OCI-LY7 (cell line): Measurements from ENCODE around the gene POLDIP3. TPM values are rescaled to one million over a fixed set of nuclear protein-coding genes. Genes with fewer than 3 reads are reported as not detected.
"Not testable (repeated sequence)": the region's sequence is repeated elsewhere in the genome, so short reads cannot be mapped to it uniquely, and the experiment has no call there.

Experiments used
- BruUV-seq: library from RNA; stranded (reverse); fragments of 400-500 nt; replicated peaks from 2 replicates; lab custom pipeline; 2021; lab: Mats Ljungman, UMichigan
- CTCF ChIA-PET: fragments of 300-600 bp; sonication (Branson Sonifier 250); formaldehyde crosslinking; loops from one replicate; lab custom pipeline; 2022; ENCODE audit warnings: antibody characterized with exemption; ENCODE audit not compliant: unreplicated experiment; lab: Charles Lee
- POLR2A ChIA-PET: fragments of 300-600 bp; sonication (Branson Sonifier 250); formaldehyde crosslinking; loops from one replicate; lab custom pipeline; 2022; ENCODE audit warnings: antibody characterized with exemption; lab: Charles Lee
- DNase-seq: peaks from one replicate; pipeline ENCODE4 v3.0.0-alpha.2; 2015; ENCODE audit warnings: low spot score
- H2AFZ ChIP-seq: fragments of 200-600 bp; sonication (generic), shearing (Covaris generic); 2 replicates; pipeline ENCODE4 v1.6.1; 2014; ENCODE audit warnings: mild to moderate bottlenecking, antibody characterized with exemption, low read length, moderate library complexity
- H3K27ac ChIP-seq: fragments of 200-600 bp; sonication (generic); 2 replicates; pipeline ENCODE4 v1.5.1; 2014; ENCODE audit warnings: mixed run types, low read depth, mild to moderate bottlenecking, moderate library complexity, low read length, inconsistent platforms; ENCODE audit not compliant: poor library complexity, severe bottlenecking
- H3K36me3 ChIP-seq: fragments of 200-600 bp; sonication (generic); 2 replicates; pipeline ENCODE4 v1.6.1; 2014; ENCODE audit warnings: mild to moderate bottlenecking, antibody characterized with exemption, low read length, moderate library complexity, mixed read lengths; ENCODE audit not compliant: insufficient read depth
- H3K4me1 ChIP-seq: fragments of 200-600 bp; sonication (generic); 2 replicates; pipeline ENCODE4 v1.5.1; 2014; ENCODE audit warnings: mild to moderate bottlenecking, low read length; ENCODE audit not compliant: insufficient read depth, poor library complexity, severe bottlenecking
- H3K4me2 ChIP-seq: fragments of 200-600 bp; sonication (generic); 2 replicates; pipeline ENCODE4 v1.6.1; 2014; ENCODE audit warnings: mild to moderate bottlenecking, low read length
- H3K4me3 ChIP-seq: fragments of 200-600 bp; sonication (generic); 2 replicates; pipeline ENCODE4 v1.5.1; 2014; ENCODE audit warnings: mild to moderate bottlenecking, low read depth, low read length; ENCODE audit not compliant: poor library complexity, severe bottlenecking
- H3K79me2 ChIP-seq: fragments of 200-600 bp; sonication (generic); 2 replicates; pipeline ENCODE4 v1.6.1; 2016; ENCODE audit warnings: low read depth, mild to moderate bottlenecking, low read length, moderate library complexity, mixed read lengths; ENCODE audit not compliant: insufficient read depth
- H3K9me2 ChIP-seq: fragments of 200-600 bp; sonication (generic); 2 replicates; pipeline ENCODE4 v1.6.1; 2016; ENCODE audit warnings: mild to moderate bottlenecking, low read length, mixed read lengths; ENCODE audit not compliant: insufficient read depth
- H3K9me3 ChIP-seq: fragments of 200-600 bp; sonication (generic); 2 replicates; pipeline ENCODE4 v1.6.1; 2014; ENCODE audit warnings: mild to moderate bottlenecking, mixed run types, low read length, mixed read lengths
- H4K20me1 ChIP-seq: fragments of 200-600 bp; sonication (generic); 2 replicates; pipeline ENCODE4 v1.6.1; 2014; ENCODE audit warnings: mild to moderate bottlenecking, antibody characterized with exemption, low read length, moderate library complexity, mixed read lengths; ENCODE audit not compliant: insufficient read depth
- EZH2phosphoT487 ChIP-seq: fragments of 200-600 bp; sonication (generic); IDR thresholded peaks from 2 replicates; pipeline ENCODE4 v1.6.1; 2018; ENCODE audit warnings: low read depth, borderline replicate concordance, mild to moderate bottlenecking, mixed run types, antibody characterized with exemption, low read length, moderate library complexity, mixed read lengths
- intact Hi-C: fragments of 100-400 bp; cut with micrococcal nuclease; formaldehyde crosslinking; loops from one replicate; pipeline ENCODE4 v1.10.0; 2022; ENCODE audit not compliant: unreplicated experiment
- total RNA-seq, 2 experiments: library from RNA; depleted of rRNA in 1 of 2; stranded (reverse); fragments of >200 nt in 1 of 2; shearing (Covaris generic) in 1 of 2; gene quantifications; 2 replicates each; pipeline ENCODE4 v1.2.3, GENCODE V29; 2014 to 2022
- TF ChIP-seq, protein P1 (sequence below): fragments of 200-600 bp; sonication (generic); conservative IDR thresholded peaks from 2 replicates; pipeline ENCODE4 v1.5.1; 2014; ENCODE audit warnings: mild to moderate bottlenecking, antibody characterized with exemption, low read length, moderate library complexity, mixed read lengths

Gene POLDIP3
- total RNA-seq, 2 experiments from 2014 or later = 70.7 to 73.5 TPM

- ChIA-PET CTCF (no interaction called here), POLR2A (no interaction called here)
- DNase-seq = no peak
- Histone ChIP-seq H4K20me1 (no peaks in the 10 kb centered on the region), H3K9me3 (no peaks in the 10 kb centered on the region), H3K79me2 (peaks cover 26% of the 10 kb centered on the region), H3K36me3 (peaks cover 59% of the 10 kb centered on the region), H3K4me3 (no peak overlapping the region), H2AFZ (no peak overlapping the region), H3K9me2 (no peaks in the 10 kb centered on the region), H3K27ac (no peak overlapping the region), H3K4me1 (peaks cover 13% of the 10 kb centered on the region), H3K4me2 (no peak overlapping the region)
- TF ChIP-seq, protein P1, sequence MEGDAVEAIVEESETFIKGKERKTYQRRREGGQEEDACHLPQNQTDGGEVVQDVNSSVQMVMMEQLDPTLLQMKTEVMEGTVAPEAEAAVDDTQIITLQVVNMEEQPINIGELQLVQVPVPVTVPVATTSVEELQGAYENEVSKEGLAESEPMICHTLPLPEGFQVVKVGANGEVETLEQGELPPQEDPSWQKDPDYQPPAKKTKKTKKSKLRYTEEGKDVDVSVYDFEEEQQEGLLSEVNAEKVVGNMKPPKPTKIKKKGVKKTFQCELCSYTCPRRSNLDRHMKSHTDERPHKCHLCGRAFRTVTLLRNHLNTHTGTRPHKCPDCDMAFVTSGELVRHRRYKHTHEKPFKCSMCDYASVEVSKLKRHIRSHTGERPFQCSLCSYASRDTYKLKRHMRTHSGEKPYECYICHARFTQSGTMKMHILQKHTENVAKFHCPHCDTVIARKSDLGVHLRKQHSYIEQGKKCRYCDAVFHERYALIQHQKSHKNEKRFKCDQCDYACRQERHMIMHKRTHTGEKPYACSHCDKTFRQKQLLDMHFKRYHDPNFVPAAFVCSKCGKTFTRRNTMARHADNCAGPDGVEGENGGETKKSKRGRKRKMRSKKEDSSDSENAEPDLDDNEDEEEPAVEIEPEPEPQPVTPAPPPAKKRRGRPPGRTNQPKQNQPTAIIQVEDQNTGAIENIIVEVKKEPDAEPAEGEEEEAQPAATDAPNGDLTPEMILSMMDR = no peak
- no peak for TF ChIP-seq EZH2phosphoT487
- no TSS peak for BruUV-seq
- intact Hi-C loops = no loop called here
Measured at GRCh38 chr22:42577623-42578240, 37.0 kb downstream of the POLDIP3 start.

GRCh38 chr22:42577141-42577540 lies 37.5 kb downstream of the POLDIP3 start:
- BruUV-seq = not testable (repeated sequence)

GRCh38 chr22:42575996-42576574 lies 38.6 kb downstream of the POLDIP3 start:
- intact Hi-C loops, H3K9me2 ChIP-seq, POLR2A ChIA-PET, H3K27ac ChIP-seq, H3K4me1 ChIP-seq, DNase-seq, H2AFZ ChIP-seq, H3K9me3 ChIP-seq, H3K4me2 ChIP-seq, BruUV-seq, H3K4me3 ChIP-seq, H4K20me1 ChIP-seq, CTCF ChIA-PET: not testable (repeated sequence)
- Histone ChIP-seq H3K36me3 (peaks cover 74% of the 10 kb centered on the region), H3K79me2 (peaks cover 20% of the 10 kb centered on the region)

More at GRCh38 chr22:42577141-42577540, 37.5 kb downstream of the POLDIP3 start:
- POLR2A ChIA-PET, H3K9me3 ChIP-seq, H4K20me1 ChIP-seq, H3K4me1 ChIP-seq, H3K4me2 ChIP-seq, H3K27ac ChIP-seq, H3K4me3 ChIP-seq, CTCF ChIA-PET, DNase-seq, H2AFZ ChIP-seq, intact Hi-C loops, H3K9me2 ChIP-seq: not testable (repeated sequence)
- H3K36me3 ChIP-seq = peaks cover 64% of the 10 kb centered on the region
- peaks cover 26% of the 10 kb centered on the region for H3K79me2 ChIP-seq

GRCh38 chr22:42574468-42574867 lies 40.2 kb downstream of the POLDIP3 start:
- H3K27ac ChIP-seq, H2AFZ ChIP-seq, CTCF ChIA-PET, BruUV-seq, H3K9me2 ChIP-seq, H3K9me3 ChIP-seq, H3K79me2 ChIP-seq, intact Hi-C loops, DNase-seq, H3K4me1 ChIP-seq, H3K4me2 ChIP-seq, H3K4me3 ChIP-seq, H4K20me1 ChIP-seq: not testable (repeated sequence)
- H3K36me3 ChIP-seq = peaks cover 83% of the 10 kb centered on the region
- POLR2A ChIA-PET = interaction anchor here (0.6 kb wide), 1 partner anchor 30 kb away, joined by 3 read pairs; no protein-coding TSS in a partner anchor

GRCh38 chr22:42574046-42574445 lies 40.6 kb downstream of the POLDIP3 start:
- H2AFZ ChIP-seq, H3K4me3 ChIP-seq, H4K20me1 ChIP-seq, H3K9me3 ChIP-seq, H3K4me2 ChIP-seq, CTCF ChIA-PET, H3K9me2 ChIP-seq, BruUV-seq, H3K4me1 ChIP-seq, H3K27ac ChIP-seq, POLR2A ChIA-PET, DNase-seq, intact Hi-C loops, H3K79me2 ChIP-seq: not testable (repeated sequence)
- peaks cover 84% of the 10 kb centered on the region for H3K36me3 ChIP-seq
